Uterus (tissue), 2 donors: ENCODE data around the gene ZNF423.

ENCODE experiments used
- POLR2A ChIP-seq, 2 donors: fragments of 450-650 bp; IDR thresholded peaks; one replicate each; pipeline ENCODE4 v1.6.1; 2016; ENCODE audit warnings: antibody characterized with exemption in 2 of 2, mild to moderate bottlenecking in 1 of 2, moderate library complexity in 1 of 2
- TF ChIP-seq, protein P1 (sequence below), 4 experiments: fragments of 200-600 bp in 2 of 4; fragments of 450-650 bp in 2 of 4; sonication (generic) in 2 of 4; IDR thresholded peaks; one replicate each; pipeline ENCODE4 v1.5.1; 2016 to 2019; ENCODE audit warnings: antibody characterized with exemption in 4 of 4, mild to moderate bottlenecking in 2 of 4, moderate library complexity in 1 of 4

DNA sequence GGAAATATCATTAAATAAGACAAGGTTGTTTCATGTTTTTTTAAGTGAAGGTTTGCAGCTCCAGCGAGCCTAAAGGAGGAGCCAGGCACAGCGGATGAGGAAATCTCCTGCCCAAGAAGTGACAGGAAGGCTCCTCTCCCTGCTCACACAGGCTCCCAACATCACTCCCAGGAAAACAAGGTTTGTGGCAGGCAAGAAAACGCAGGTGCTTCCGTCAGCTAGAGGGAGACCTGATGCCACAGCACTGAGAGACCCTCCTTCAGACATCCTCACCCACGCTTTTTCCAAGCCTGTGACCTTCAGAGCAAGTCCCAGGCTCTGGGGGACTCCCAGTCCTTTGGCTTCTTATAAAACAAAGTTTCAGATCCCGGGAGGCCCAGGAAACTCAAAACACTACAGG, 89.7 kb downstream of the ZNF423 start:
- TF ChIP-seq, protein P1, sequence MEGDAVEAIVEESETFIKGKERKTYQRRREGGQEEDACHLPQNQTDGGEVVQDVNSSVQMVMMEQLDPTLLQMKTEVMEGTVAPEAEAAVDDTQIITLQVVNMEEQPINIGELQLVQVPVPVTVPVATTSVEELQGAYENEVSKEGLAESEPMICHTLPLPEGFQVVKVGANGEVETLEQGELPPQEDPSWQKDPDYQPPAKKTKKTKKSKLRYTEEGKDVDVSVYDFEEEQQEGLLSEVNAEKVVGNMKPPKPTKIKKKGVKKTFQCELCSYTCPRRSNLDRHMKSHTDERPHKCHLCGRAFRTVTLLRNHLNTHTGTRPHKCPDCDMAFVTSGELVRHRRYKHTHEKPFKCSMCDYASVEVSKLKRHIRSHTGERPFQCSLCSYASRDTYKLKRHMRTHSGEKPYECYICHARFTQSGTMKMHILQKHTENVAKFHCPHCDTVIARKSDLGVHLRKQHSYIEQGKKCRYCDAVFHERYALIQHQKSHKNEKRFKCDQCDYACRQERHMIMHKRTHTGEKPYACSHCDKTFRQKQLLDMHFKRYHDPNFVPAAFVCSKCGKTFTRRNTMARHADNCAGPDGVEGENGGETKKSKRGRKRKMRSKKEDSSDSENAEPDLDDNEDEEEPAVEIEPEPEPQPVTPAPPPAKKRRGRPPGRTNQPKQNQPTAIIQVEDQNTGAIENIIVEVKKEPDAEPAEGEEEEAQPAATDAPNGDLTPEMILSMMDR (IDR thresholded peaks at IDR 0.05), result no peak
- TF ChIP-seq POLR2A (IDR thresholded peaks at IDR 0.05), result no peak
